Tongue (tissue), 2 donors: ENCODE data around the gene CYB5B. TPM values are rescaled to one million over a fixed set of nuclear protein-coding genes. Genes with fewer than 3 reads are reported as not detected.

ENCODE experiments used
- DNase-seq: peaks from one replicate; pipeline ENCODE4 v3.0.0-alpha.2; 2015
- total RNA-seq: library from RNA; depleted of rRNA; stranded (reverse); fragments of >200 nt; gene quantifications from one replicate; pipeline ENCODE4 v1.2.3, GENCODE V29; 2014

Gene CYB5B
- total RNA-seq, 1 donor from 2014 or later = 47.9 TPM

DNA sequence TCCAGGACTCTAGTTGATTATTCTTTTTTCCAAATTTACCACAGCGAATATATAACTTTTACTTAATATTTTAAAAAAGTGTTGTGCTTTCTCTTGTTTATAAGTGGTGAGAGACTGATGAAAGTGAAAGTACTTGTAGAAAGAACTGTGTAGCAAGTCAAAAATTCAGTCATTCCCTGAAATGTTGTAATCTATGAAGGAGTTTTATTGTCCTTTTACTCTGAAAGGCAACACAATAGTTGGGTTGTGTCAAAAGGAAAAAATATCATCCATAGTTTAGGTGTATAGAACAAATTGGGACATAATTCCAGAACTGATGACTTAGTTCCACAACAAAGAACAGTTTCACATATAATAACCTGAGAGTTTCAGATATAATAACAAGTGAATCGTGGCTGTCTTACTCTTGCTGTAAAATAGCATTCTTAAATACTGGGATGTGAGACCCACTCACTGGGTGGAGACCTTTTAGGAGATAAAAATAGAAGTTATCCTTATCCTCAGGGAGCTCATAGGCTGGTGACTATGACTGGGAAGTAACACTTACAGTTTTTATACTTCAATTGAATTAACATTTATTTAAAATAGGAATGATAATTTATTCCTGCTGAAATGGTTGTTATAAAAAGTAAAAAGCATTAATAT, 20.6 kb downstream of the CYB5B start:
- DNase-seq = no peak

DNA sequence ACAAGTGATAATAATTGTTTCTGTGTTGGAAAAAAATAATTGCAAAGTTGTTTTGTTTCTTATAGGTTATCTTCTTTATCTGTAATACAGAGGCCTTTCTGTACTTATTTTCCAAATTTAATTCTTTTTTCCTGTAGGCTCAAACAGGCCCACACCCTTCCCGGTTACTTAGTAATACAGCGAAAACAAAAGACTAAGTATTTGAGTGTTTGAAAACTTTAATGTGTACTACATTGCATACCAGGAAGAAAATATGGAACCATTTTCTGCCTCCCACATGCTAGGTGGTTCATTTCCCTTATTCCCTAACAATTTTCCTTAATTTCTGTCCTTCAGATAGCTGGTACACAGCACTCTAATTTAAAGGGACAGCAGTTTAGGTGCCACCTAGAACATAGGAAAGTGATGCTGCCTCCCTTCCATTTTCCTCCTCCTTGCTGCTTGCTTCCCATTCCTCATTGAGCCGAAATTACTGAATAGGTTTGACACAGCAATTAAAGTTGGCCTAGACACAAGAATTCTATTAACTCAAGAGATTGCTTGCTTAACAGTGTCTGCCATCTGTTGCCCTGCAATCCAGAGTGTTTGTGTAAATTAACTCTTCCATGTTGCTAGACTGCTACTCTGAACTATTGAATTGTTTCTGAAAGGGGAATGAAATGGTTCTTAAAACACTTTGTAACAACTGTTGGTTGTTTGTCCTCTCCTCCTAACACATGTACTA, 24.2 kb downstream of the CYB5B start:
- DNase-seq = peak; percentile 50

- no peak for DNase-seq
Measured at GRCh38 chr16:69451166-69451565, 26.7 kb downstream of the CYB5B start.

DNA sequence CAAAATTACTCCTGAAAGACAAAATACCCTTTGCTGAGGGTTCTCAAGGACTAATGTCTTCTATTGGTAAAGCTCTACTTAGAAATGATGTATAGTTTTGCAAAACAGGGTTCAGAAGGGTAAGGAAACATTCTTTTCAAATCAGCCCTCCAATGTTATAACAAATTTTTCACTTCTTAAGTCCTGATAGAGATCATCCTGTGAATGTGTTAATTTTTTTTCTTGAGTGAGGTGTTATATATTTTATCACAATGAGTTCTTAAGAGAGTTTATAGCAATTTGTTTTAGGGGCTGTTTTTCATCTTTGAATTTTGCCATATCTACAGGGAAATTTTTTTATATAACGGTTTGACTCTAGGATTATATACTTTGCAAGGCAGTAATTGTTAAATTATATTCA, 29.5 kb downstream of the CYB5B start:
- DNase-seq = no peak

DNA sequence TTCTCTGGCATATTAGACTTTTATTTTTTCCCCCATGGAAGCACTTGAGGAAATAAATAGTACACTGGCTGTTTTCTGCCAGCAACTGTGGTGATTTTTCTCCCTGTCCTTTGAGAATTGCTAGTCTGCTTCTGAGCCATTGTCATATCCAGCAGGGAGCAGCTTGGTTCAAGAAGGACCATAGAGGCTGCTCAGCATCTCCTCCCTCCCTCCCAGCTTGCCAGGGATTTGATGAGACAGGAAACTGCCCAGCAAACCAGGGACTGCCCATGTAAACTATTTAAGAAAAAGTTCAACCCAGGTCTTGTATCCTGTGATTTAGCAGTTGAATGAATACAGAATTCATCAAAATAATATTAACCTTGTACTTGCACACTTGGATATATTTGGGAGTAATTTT, 39.5 kb downstream of the CYB5B start:
- no peak for DNase-seq

GRCh38 chr16:69465083-69465721, 40.8 kb downstream of the CYB5B start:
- DNase-seq = no peak

GRCh38 chr16:69465881-69466280, 41.5 kb downstream of the CYB5B start:
- DNase-seq = no peak

- DNase-seq = no peak
Measured at GRCh38 chr16:69466547-69466946, 42.1 kb downstream of the CYB5B start.

- no peak for DNase-seq
Measured at GRCh38 chr16:69467080-69467479, 42.7 kb downstream of the CYB5B start.

DNA sequence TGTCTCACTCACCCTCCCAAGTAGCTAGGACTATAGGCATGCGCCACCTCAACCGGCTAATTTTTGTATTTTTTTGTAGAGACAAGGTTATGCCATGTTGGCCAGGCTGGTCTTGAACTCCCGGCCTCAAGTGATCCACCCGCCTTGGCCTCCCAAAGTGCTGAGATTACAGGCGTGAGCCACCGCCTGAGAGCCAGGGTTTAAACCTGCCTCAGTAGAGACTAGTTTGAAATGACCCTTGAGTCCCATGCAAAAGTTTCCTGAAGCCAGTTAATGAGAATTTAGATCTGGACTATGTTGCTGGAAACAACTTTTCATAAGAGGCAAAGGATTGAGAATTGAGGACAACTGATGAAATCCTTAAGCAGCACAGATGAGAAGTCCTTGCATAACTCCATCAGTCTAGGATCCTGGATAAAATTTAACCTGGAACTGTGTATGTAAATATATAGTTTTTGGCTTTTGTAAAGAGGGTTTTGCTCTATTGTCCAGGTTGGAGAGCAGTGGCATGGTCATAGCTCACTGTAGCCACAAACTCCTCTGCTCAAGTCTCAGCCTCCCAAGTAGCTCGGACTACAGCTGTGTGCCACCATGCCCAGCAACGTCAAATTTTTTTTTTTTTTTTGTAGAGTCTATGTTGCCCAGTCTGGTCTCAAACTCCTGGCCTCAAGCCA, 43.2 kb downstream of the CYB5B start:
- DNase-seq = no peak

GRCh38 chr16:69469807-69470561, 45.6 kb downstream of the CYB5B start:
- no peak for DNase-seq

DNA sequence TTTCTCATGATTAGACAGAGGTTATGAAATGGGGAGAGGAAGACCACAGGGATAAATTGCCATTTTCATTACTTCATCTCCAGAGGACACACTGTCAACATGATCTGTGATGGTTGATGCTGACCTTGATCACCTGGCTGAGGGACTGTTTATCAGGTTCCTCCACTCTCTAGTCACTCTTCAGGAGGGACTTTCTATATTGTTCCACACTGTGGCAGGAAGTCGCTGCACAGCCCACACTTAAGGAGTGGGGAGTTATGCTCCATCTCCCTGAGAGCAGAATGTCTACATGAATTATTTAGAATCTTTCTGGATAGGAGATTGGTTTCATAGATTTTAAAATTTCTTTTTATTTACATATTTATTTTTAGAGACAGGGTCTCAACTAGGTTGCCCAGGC, 46.7 kb downstream of the CYB5B start:
- no peak for DNase-seq

DNA sequence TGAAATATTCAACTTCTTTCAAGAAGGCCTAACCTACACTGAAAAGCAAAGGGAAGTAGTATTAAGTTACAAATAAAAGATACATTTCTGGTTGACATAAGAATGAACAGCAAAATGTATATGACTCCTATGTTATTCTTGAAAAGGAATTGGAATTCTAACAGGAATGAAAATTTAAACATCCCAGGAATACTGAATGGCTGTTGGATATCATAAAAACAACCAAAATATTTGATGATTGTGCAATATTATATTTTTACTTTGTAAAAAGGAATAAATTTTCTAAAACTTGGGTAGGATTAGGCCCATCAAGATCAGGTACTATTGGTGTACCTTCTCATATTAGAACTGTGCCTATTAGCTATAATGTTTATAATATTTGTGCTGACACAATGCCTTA, 50.0 kb downstream of the CYB5B start:
- no peak for DNase-seq

DNA sequence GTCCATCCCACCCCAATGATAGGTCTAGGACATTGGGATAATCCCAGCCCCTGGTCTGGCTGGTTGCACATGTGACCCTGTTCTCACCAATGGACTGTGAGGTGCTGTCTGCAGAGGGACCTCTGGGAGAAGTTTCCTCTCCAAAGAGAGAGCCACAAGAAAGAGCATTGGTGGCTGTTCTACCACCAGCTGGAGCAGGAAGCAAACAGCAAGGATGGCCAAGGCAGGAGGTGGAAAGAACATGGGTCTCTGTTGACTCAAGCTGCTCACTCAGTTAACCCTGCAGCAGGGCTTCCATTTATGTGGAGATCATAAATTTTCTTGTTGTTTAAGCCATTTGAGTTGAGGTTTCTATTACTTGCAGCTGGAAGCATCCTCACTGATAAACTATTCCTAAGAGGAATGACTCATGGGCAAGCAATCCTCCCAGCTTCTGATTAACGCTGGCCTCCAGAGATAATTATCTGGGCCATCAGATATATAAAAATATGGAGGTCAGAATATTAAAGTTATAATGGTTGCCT, 52.6 kb downstream of the CYB5B start:
- DNase-seq = no peak

DNA sequence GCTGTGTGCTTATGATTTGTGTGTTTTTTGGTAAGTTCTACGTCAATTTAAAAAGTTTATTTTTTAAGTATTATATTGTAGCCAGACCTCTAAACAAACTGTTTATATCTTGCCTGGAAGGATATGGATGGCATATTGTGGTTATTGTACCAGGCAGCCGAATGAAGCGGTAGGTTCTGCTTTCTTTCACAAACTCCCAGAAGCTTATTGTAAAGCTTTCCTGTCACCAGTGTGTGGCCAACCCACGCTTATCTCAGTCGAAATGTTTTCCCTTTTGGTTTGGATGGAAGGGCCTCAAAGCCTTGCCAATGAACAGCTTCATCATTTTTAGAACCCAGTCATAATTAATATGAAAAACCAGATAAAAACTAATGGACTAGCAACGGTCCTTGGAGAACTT, 53.1 kb downstream of the CYB5B start:
- no peak for DNase-seq

DNA sequence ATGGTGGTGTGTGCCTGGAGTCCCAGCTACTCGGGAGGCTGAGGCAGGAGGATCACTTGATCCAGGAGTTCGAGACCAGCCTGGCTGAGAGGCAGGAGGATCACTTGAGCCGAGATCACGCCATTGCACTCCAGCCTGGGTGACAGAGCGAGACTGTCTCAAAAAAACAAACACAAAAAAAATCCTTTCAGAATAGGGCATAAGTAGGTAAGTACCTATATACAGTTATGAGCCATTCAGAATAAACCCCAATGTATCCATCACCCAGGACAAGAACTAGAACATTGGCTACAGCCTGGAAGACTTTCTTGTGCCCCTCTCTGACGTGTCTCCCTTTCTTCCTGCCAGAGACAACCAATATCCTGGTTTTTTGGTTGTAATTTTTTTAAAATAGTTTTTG, 54.3 kb downstream of the CYB5B start:
- no peak for DNase-seq

DNA sequence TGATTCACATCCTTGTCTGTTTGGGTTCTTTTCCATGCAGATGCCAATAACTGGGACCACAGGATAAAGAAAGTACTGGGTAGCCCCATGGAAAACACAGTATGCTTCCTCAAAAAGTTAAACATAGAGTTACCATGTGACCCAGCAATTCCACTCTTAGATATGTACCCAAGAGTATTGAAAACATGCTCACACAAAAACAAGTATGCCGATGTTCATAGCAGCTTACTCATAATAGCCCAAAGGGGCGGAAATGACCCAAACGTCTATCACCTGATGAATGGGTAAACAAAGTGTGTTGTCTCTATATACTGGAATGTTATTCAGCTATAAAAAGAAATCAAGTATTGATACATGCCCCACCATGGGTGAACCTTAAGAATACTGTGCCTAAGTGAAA, 55.4 kb downstream of the CYB5B start:
- no peak for DNase-seq

DNA sequence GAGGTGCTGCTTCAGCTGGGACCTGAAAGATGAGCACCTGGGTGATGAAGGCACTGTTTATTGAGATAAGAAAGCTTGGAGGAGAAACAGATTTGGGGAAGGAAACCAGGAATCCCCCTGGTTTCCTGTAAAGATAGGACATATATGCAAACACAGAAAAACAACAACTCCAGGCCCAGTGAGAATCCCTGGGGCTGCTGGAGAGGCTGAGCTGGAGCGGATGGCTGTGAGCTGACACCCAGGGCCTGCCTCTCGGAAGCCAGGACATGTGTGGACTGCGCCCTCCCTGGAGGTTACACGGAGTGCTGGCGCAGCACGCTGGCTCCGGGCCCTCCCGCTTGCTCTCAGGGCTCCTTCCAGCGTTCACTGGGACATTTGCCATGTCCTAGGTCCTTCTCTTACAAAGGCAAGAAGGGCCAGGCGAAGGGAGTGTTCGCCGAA, 57.5 kb downstream of the CYB5B start:
- peak; percentile 61 for DNase-seq

DNA sequence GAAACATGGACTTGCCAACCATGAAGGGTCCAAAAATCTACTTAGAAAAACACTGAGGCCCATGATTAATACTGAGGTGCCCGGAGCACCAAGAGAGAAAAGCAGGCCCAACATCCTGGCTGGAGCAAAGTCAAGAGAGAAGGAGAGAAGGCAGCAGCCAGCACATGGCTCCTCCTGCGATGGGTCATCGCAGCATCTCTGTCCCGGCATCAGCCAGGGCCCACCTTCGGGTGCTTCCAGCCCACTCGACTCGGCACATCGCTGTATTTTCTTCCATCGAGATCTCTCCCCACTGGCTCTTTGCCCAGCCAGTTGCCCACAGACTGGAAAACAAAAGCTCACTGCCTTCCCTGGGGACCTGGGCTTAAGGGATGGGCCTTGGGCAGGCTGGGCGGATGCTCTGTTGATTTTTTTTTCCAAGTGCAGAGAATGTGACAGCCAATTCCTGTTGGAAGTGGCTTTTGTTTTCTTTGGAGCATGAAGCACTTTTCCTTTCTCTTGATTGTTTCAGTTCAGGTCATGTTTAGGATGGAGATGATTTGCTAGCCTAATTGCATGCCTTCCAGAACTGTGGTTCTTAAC, 58.1 kb downstream of the CYB5B start:
- peak; percentile 78 for DNase-seq

GRCh38 chr16:69483611-69484010, 59.2 kb downstream of the CYB5B start:
- no peak for DNase-seq

GRCh38 chr16:69485361-69485760, 60.9 kb downstream of the CYB5B start:
- DNase-seq = no peak

DNA sequence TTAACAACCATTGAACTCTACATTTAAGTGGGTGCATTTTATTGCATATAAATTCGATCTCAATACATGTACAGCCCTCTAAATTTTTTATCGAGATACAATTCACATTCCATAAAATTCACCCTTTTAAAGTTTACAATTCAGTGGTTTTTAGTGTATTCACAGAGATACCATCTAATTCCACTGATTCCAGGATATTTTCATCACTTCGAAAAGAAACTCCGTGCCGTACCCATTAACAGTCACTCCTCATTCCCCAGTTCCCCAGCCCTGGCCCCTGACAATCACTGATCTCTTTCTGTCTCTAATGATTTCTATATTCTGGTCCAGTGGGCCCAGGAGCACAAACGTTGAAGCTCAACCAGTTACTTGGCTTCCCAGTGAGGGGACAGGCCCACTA, 61.4 kb downstream of the CYB5B start:
- DNase-seq = no peak
